Esophagus muscularis mucosa (tissue), 4 donors: ENCODE results near the gene UGT1A10.

ENCODE experiments used
- EP300 ChIP-seq: sonication (generic); formaldehyde crosslinking; IDR thresholded peaks from one replicate; pipeline ENCODE4 v1.6.1; 2017; ENCODE audit warnings: antibody characterized with exemption
- POLR2A ChIP-seq: fragments of 450-650 bp; IDR thresholded peaks from one replicate; pipeline ENCODE4 v1.6.1; 2017; ENCODE audit warnings: antibody characterized with exemption, moderate library complexity, mild to moderate bottlenecking, low read depth
- POLR2AphosphoS5 ChIP-seq, 2 donors: sonication (generic); formaldehyde crosslinking; IDR thresholded peaks; one replicate each; pipeline ENCODE4 v1.6.1; 2017; ENCODE audit warnings: antibody characterized with exemption in 2 of 2
- TF ChIP-seq, protein P1 (sequence below), 3 experiments: fragments of 200-600 bp in 2 of 3; fragments of 450-650 bp in 1 of 3; sonication (generic) in 2 of 3; IDR thresholded peaks; one replicate each; pipeline ENCODE4 v1.5.1; 2017 to 2019; ENCODE audit warnings: antibody characterized with exemption in 3 of 3, mild to moderate bottlenecking in 2 of 3, moderate library complexity in 1 of 3

DNA sequence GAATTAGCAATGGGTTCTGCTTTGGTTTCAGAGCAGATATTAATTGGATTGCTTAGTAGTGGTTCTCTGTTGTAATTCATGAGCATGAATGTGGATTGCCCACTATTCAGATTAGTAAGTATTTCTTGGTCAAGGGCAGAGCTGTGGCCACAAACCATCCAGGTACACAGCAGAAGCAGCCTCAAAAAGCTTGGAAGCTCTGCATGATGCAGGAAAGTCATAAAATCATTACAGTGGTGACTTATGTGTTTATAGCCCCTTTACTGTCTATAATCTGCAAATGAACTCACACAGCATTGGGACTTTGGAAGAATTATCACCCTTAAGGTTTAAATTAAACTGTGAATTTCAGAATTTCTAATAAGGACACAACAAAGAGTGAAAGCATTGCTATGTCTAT is 121.9 kb downstream of the UGT1A10 start:
- TF ChIP-seq, protein P1, sequence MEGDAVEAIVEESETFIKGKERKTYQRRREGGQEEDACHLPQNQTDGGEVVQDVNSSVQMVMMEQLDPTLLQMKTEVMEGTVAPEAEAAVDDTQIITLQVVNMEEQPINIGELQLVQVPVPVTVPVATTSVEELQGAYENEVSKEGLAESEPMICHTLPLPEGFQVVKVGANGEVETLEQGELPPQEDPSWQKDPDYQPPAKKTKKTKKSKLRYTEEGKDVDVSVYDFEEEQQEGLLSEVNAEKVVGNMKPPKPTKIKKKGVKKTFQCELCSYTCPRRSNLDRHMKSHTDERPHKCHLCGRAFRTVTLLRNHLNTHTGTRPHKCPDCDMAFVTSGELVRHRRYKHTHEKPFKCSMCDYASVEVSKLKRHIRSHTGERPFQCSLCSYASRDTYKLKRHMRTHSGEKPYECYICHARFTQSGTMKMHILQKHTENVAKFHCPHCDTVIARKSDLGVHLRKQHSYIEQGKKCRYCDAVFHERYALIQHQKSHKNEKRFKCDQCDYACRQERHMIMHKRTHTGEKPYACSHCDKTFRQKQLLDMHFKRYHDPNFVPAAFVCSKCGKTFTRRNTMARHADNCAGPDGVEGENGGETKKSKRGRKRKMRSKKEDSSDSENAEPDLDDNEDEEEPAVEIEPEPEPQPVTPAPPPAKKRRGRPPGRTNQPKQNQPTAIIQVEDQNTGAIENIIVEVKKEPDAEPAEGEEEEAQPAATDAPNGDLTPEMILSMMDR (IDR thresholded peaks at IDR 0.05) = no peak
- TF ChIP-seq EP300 (no peak), POLR2AphosphoS5 (IDR thresholded peaks at IDR 0.05) (no peak), POLR2A (no peak)
